Body of pancreas (tissue), 4 donors: Measurements from ENCODE around the gene COBL.

Source experiments
- CTCF ChIP-seq, 7 experiments: fragments of 450-650 bp in 4 of 7; fragments of 200-600 bp in 3 of 7; sonication (generic) in 3 of 7; IDR thresholded peaks; one replicate each; pipeline ENCODE4 v1.5.1; 2016 to 2019; ENCODE audit warnings: antibody characterized with exemption in 7 of 7
- POLR2A ChIP-seq, 3 donors: fragments of 450-650 bp; IDR thresholded peaks; one replicate each; pipeline ENCODE4 v1.6.1; 2016; ENCODE audit warnings: antibody characterized with exemption in 3 of 3, mild to moderate bottlenecking in 2 of 3

DNA sequence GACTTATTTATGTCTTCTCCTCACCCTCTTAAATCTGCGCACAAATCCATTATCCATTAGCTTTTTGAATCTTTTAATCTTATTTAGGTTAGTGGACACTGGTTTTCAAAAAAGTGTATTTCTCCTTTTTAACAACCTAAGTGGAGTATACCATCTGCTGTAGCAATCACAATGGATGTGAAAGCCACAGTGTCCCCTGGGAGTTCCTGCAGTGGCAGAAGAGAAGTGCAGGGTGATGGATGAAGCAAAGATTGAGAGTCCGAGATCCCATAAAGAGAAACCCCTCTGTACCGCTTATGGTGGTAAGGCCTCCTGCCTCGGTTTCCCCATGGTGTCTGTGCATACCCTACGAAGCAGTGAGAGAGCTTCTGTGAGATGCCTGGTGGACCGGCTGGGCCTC is 236.4 kb downstream of the COBL start:
- TF ChIP-seq CTCF (IDR thresholded peaks at IDR 0.05), result no peak
- no peak for TF ChIP-seq POLR2A (IDR thresholded peaks at IDR 0.05)
